Measurements from ENCODE around the gene KRT27.
"Not testable (repeated sequence)": the region's sequence is repeated elsewhere in the genome, so short reads cannot be mapped to it uniquely, and the experiment has no call there.

KRT27 gene, protein sequence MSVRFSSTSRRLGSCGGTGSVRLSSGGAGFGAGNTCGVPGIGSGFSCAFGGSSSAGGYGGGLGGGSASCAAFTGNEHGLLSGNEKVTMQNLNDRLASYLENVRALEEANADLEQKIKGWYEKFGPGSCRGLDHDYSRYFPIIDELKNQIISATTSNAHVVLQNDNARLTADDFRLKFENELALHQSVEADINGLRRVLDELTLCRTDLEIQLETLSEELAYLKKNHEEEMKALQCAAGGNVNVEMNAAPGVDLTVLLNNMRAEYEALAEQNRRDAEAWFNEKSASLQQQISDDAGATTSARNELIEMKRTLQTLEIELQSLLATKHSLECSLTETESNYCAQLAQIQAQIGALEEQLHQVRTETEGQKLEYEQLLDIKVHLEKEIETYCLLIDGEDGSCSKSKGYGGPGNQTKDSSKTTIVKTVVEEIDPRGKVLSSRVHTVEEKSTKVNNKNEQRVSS

DNA sequence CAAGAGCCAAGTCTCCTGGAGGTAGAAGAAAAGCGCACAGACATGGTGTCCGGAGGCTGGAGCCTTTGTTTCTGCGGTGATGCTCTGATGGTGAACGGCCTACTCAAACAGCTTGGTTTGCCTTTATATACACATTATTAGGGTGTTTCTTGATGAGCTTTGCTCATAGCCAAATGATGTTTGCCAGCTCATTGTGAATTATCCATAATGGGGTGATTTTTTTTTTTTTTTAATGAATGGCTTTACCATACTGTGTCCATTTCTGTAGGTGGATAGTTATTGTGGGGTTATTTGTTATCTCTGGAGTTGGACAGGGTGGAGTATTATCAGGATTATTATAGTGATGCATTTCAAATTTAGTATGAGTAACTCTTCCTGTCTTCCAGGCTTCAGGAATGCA is at the start of gene KRT27:
Gene KRT27, minus strand, starts transcription at position 101 of the 400 bp plus-strand sequence. Its CDS starts 57 bp downstream, at position 44.
- DNase-seq, result no peak

DNA sequence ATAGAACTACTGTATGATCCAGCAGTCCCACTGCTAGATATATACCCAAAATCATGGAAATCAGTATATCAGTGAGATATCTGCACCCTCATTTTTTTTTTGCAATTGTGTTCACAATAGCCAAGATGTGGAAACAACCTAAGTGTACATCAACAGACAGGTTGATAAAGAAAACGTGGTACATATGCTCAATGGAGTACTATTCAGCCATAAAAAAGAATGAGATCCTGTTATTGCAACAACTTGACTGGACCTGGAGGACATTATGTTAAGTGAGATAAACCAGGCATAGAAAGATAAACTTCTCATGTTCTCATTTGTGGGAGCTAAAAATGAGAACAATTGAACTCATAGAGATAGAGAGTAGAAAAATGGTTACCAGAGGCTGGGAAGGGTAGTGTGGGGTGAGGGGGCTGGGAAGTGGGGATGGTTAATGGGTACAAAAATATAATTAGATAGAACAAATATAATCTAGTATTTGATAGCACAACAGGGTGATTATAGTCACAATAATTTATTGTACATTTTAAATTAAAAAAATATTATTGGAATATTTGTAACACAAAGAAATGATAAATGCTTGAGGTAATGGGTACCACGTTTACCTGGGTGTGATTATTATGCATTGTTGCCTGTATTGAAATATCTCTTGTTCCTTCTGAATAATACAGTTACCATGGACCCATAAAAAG is 47.9 kb upstream of the KRT27 start:
- no peak for DNase-seq

DNA sequence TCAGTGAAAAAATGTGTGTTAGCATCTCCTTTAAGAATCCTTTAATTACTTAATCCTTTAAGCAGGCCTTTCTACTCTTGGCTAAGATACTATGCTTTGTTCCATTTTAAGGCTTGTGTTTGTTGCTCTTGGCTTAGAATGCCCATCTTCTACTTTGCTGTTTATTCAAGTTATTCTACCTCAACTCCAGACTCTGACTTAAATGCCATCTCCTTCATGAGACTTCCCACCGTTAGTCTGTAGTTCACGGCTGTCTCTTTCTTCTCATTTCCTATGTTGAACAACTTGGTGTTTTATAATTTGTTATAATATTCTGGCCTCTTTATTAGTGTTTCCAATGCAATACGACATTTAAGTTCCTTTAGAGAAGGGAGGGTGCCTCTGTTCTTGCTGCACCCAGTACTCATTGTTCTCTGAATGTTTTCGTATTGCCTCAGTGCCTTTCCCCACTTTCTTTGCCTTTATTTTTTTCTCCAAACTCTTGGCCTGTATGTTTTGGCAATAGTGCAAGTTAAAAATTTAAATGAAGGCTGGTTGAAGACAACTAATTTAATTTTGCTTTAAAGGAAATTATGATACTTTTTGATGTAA is 46.2 kb upstream of the KRT27 start:
- no peak for DNase-seq

DNA sequence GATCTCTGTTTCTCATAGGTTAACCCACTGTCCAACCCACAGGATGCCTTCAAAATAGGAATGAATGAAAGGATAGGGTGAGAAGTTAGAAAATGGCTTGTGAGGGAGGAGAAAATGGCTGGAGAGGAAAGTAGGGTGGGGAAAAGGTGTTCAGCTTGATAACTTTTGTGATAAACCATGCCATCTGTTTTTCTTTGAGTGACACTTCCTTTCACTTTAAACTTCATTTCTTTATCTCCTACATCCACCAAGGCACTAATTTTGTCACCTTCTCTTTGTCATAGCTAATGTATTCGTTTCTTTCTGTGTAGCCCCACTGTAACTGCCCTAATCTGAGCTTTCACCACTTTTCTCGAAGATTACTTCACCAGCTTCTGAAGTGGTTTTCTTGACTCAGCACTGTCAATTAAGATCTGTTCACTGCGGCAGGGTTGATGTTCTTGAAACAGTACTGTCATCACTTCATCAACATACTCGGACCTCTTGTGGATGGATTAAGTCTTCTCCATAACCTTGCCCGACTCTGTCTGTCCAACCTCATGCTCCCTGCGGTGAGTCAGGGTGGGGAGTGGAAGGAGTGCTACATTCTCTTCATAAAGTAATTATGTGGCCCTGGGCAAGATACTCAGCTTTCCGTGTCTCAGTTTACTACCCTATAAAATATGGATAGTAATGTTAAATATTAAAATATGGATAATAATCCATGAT is 45.5 kb upstream of the KRT27 start:
- DNase-seq, result no peak

DNA sequence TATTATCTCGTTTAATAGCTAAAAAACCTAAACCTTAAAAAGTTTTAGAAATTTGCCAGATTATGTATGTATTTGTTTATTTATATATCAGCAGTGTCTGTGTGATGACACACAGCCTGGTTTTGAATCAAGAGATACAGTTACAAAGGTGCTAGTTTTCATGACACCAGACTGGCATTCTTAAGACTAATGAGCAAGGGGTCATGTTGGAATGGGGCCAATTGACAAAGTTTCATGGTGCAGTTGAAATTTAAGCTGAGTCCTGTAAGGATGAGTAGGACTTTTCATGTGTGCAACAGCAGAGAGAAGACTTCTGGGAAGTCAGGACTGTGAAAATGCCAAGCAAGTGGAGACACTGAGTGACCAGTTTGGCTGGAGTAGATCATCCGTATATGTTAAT is 43.2 kb upstream of the KRT27 start:
- DNase-seq, result no peak

DNA sequence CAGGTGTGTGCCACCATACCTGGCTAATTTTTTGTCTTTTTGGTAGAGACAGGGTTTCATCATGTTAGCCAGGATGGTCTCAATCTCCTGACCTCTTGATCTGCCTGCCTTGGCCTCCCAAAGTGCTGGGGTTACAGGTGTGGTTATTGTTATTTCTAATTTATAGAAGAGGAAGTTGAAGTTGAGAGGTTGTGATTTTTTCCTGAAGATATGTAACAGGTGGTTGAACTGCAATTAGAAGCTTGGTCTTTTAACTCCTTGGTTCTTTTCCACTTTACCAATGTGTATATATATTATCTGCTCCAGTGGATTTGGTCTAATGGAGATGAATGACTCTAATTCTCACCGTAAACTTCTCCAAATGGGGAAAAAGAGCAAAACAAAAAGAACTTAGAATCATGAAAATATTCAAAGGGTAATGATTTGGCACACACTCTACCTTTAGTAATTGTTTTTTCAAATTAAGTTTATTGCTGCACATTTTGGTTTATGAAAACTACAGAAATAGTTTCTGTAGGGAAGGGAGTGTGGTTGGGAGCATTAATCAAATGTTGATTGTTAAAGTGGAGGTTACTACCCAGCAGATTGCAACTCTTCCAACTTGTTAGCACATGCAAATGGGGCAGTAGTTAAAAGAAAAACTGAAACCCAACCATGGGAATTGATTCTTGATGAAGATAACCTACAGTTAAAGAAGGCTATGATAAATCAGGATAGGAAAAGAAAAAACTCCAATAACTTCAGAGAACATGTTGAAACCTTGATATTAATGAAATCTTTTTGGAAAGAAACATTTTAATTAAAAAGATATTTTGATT is 41.9 kb upstream of the KRT27 start:
- no peak for DNase-seq

DNA sequence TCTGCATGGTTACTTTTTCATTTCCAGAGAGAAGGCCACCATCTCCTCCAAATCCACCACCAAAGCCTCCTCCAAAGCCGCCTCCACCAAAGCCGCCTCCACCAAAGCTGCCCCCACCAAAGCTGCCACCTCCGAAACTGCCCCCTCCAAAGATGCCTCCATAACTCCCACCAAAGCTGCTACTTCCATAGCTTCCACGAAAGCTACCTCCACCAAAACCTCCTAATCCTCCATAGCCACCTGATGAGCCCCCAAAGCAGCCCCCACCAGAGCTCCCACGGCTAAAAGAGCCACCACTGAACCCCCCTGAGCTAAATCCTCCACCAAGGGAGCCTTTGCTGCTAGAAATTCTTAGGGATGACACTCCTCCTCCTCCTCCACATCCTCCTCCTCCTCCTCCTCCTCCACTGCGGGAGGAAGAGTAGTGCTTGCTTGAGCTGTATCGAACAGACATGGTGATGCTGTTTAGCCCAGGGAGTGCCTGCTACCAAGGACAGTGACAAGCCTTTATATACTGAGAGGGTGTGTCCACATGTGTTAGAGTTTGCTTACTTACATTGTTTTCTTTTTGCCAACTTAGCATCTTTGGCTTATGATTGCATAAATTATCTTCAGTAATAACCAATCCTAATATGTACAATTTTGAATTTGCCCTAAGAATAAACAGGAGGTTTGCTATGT is 39.9 kb upstream of the KRT27 start, which contains the start of gene KRT10:
Gene KRT10, minus strand, starts transcription at position 483 of the 681 bp plus-strand sequence. Its CDS starts 29 bp downstream, at position 454.
- DNase-seq, result no peak

DNA sequence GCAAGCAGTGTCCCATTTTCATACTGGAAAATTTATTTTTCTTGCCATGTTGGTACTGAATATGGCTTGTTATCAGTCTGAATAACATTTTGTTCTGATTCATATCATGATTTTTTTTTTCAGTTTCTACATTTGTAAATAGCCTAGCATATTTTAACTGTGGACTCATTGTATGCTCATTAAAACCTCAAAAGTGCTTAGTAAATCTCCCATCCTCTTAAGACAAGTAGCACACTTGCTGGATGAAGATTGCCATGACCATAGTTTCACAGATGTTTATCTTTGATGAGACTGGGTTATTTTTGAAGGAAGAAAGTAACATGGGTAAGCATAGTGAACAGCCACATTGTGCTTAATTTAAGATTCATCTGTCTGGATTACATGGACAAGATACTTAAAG is 39.2 kb upstream of the KRT27 start:
- no peak for DNase-seq

DNA sequence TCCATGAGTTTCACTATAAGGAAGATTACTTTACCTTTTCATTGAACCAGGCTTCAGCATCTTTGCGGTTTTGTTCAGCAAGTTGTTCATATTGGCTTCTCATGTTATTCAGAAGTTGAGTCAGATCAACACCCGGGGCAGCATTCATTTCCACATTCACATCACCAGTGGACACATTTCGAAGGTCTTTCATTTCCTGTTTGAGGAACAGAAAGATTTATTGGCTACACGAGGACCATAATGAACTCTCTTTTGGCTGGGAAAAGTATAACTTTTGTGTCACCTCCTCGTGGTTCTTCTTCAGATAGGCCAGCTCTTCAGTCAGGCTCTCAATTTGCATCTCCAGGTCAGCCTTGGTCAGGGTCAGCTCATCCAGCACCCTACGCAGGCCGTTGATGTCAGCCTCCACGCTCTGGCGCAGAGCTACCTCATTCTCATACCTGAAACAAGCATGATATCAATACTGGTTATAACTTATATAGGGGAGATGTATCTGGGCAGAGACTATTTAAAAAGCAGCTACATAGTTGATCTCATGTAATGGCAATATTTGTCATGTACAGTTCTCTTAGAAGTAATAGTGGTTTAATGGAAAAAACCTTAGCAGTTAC is 38.0 kb upstream of the KRT27 start:
- no peak for DNase-seq

DNA sequence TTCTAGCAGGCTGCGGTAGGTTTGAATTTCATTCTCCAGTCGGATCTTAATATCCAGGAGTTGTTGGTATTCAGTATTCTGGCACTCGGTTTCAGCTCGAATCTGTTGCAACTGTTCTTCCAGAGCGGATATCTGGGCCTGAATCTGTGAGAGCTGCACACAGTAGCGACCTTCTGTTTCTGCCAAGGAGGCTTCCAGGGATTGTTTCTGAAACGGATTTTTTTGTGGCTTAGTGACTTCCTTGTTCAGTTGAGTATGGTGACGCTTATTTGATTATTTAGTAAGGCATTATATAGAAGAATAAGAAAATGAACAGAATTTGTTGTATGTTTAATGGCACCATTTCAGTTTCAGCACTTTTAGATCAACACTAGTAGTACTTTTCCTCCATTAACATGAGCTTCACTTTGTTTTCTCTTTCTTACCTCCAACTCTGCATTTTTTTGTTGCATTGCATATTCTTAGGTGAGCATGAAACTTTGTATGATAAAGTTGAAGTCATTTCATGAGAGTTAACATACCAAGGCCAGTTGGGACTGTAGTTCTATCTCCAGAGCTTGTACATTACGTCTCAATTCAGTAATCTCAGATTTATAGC is 37.3 kb upstream of the KRT27 start:
- DNase-seq, result no peak

DNA sequence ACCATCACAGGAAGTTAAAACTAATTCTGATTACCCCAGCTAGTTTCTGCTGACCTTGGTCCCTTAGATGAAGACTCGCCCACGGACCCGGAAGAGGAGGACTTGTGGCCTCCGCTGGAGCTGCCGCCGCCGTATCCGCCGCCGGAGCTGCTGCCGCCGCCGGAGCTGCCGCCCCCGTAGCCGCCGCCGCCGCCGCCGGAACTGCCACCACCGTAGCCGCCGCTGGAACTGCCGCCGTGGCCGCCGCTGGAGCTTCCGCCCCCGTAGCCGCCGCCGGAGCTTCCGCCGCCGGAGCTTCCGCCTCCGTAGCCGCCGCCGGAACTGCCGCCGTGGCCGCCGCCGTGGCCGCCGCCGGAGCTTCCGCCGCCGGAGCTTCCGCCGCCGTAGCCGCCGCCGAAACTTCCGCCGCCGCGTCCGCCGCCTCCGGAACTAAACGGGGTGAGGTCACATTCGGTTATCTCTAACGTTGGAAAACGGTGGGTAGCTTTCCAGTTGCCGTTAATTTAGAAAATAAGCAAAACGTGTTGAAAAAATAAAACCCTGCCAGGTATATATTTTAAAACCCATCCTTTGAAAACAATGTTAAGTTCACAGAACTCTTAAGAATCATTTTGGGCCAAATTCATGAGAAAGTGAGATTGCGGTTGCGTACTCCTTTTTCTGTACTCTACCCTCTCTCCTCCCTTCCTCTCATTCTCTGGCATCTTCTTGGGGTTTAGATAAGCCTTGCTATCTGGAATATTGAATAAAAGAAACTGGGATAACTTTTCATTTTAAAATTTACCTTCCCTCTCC is 36.6 kb upstream of the KRT27 start:
- DNase-seq, result peak; percentile 84 to 91

DNA sequence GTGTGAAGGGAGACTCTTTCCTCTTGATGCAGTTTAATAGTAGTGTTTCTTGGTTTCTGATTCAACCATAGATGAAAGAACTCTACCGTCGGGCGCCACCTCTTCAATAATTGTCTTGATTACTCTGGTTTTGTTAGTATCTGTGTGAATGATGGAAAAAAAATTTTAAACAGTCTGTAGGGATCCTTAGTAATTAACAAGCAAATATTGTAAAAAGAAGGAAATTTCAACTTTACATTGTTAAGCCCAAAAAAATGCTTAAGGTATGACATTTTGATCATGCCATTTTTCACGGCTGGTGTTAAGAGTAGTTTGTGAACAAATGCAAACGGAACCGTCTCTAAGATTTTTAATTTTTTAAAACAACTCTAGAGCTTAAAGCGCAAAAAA is 36.0 kb upstream of the KRT27 start:
- no peak for DNase-seq

DNA sequence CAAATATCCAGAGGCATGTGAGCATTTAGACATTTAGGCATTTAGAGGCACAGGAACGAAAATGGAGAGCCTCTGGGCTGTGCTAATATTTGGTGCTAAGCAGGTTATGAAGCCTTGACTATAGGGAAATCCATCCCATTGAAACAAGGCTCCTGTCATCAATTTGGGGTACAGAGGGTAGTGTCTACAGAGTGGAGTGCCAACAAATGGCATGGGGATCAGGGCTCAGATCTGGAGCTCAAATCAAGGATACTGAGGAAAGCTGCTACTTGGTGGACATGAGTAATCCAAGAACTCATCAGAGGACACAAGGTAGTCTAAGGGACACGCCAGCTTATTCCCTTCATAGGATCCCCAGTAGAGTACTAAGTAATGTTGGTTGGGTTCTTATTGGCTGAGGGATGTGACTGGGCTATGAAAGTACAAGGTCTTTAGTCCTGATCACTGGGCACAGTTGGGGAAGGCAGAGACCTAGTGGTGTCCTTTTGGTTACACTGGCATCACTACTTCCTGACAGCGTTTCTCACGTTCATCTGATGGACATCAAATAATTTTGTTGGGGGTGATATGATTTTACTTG is 34.8 kb upstream of the KRT27 start:
- DNase-seq, result no peak

DNA sequence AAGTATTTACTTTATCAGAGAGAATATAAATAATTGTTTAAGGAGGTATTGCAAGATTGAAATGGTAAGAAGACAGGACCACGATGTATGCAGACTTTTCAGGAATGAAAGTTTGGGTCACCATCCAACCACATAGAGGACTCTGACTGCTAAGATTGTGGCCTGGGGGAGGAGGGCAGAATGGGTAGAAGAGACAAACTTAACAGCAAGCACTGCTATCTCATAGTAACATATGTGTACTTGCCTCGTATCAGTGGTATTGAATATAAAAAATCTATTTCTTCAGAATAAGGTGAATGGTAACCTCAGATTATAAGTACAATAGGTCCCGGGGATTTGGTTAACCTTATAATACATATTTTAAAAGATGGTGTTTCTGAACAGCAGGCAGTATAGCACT is 34.2 kb upstream of the KRT27 start:
- DNase-seq, result no peak

DNA sequence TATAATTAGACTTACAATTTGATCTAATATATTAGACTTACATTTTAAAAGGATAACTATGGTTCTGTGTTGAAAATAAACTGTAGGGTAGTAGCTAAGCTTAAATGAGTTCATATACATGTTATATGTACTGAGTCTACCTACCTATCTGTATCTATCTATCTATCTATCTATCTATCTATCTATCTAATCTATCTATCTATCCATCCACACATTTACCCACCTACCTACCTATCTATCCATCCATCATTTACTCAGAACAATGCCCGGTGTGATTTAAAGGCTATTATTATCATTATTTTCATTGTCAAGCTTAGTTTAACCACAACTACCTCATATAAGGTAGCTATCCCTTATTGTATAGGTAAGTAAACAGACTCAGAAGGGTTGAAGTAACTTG is 33.0 kb upstream of the KRT27 start:
- no peak for DNase-seq

DNA sequence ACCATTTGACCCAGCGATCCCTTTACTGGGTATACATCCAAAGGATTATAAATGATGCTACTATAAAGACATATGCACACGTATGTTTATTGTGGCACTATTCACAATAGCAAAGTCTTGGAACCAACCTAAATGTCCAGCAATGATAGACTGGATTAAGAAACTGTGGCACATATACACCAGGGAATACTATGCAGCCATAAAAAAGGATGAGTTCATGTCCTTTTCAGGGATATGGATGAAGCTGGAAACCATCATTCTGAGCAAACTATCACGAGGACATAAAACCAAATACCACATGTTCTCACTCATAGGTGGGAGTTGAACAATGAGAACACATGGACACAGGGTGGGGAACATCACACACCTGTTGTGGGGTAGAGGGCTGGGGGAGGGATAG is 32.3 kb upstream of the KRT27 start:
- not testable (repeated sequence) for DNase-seq

DNA sequence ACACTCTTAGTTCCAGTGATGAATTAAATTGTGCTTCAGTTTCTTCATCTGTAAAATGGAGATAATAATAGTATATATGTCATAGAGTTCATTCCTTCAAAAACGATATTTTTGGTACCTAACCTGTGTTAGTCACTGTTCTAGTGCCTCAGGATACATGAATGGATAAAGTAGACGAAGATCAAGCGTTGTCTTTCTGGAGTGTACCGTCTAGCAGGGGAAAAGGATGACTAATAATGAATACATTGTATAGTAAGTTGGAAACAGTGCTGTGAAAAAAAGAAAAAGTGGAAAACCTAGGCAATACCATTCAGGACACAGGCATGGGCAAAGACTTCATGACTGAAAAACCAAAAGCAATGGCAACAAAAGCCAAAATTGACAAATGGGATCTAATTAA is 31.5 kb upstream of the KRT27 start:
- no peak for DNase-seq

DNA sequence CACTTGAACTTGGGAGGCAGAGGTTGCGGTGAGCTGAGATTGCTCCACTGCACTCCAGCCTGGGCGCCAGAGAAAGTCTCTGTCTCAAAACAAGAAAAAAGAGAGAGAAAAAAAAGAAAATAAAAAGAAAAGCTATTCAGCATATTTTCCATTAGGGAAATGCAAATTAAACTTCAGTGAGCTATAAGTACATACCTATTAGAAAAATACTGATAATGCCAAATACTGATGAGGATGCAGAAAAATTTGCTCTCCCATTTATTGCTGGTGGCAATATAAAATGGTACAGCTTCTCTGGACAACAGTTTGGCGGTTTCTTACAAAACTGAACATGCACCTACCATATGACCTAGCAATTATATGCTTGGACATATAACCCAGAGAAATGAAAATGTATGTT is 30.3 kb upstream of the KRT27 start:
- no peak for DNase-seq

DNA sequence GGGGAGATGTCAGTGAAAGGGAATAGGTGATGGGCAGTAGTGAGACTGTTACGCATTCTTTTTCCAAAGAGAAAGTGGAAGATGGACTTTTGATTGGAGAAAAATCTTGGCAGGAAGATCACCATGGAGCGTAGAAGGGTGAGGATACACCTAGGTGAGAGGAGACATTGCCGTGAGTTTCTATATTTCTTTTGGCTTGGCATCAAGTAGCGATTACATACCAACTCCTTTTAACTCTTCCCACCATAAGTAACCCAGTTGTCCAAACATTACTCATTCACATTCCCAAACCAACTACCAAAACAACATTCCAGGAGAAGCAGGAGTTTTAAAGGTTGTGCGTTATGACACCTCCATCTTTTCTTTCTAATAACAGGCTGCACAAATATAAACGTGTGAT is 28.1 kb upstream of the KRT27 start:
- DNase-seq, result no peak
